ENCODE results near the gene ANKRD53. TPM values are rescaled to one million over a fixed set of nuclear protein-coding genes. Genes with fewer than 3 reads are reported as not detected.
A peak's percentile ranks its signal among the peaks of the same experiment; 100 is the strongest.
"Not testable (repeated sequence)": the region's sequence is repeated elsewhere in the genome, so short reads cannot be mapped to it uniquely, and the experiment has no call there.

The ANKRD53 gene
- total RNA-seq, 2 donors from 2014 or later, result 0.58 TPM; not detected in 1

DNA sequence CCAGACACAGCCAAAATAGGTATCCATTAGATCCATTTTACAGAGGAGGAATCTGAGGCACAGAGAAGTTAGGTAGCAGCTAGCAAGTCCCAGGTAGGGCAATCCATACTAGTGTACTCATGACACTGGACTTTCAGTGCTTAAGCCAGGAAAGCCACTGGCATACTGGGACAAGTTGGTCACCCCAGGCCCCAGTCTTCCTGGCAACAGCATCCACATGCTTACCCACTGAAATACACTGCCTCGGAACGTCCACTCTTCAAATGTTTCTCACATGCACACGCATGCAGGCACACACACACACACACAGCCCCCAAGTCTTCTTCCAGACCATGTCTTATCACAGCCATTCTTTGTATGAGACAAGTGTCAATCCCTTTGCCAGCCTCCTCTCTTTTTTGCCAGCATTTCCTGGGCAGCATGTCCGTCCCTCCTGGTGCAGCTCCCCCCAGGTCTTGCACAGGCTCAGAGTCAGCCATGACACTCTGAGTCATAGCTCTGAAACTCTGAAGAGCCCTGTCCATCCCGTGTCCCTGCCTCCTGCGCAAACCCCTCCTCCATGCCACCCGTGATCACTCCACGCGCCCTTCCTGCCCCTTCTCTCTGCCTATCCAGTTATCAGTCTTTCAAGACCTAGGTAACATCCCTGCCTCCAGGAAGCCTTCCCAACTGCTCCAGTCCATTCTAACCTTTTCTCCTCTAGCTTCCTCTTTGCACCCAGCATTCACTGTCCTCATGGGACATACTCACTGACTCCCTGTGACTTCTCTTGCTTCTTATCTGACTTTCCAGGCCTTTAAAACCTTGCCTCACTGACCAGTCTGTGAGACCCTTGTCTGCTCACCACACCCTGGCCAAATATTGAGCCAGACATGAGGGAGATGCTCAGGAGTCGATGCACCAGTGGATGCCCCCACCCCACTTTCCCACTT lies 27.1 kb downstream of the ANKRD53 start:
- H3K9me3 Mint-ChIP-seq, result no peaks in the 10 kb centered on the region
- ATAC-seq (replicated peaks in 1 of 2) (no peak), DNase-seq (no peak)
- no peak overlapping the region for H3K27ac Mint-ChIP-seq
- no peaks in the 10 kb centered on the region for H3K36me3 Mint-ChIP-seq (ENCODE audit: insufficient read depth in 2 of 2)
- H3K4me3 Mint-ChIP-seq, result no peak overlapping the region
- peaks cover 7% of the 10 kb centered on the region for H3K4me1 Mint-ChIP-seq (ENCODE audit: low read depth)
- peaks cover 8% of the 10 kb centered on the region for H3K27me3 Mint-ChIP-seq (ENCODE audit: low read depth)

DNA sequence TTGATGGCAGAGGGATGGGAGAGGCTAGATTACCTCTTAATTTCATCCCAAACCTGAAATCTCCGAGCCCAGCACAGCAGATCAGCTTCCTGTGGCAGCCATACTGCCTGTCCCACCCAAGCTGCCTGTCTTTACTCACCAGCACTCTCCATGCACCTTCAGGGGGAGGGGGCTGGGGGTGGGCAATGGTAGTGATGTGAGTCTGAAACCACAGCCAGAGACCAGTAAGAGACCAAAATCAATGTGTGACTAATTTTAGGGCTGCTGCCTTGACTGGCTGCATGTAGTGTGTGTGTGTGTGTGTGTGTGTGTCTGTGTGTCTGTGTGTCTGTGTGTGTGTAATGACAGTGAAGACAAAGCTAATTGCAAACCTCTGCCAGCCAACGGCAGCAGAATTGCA lies 27.9 kb downstream of the ANKRD53 start:
- H3K4me1 Mint-ChIP-seq (ENCODE audit: low read depth), result no peaks in the 10 kb centered on the region
- no peaks in the 10 kb centered on the region for H3K36me3 Mint-ChIP-seq (ENCODE audit: insufficient read depth in 2 of 2)
- peaks cover 10% of the 10 kb centered on the region for H3K27me3 Mint-ChIP-seq (ENCODE audit: low read depth)
- ATAC-seq (replicated peaks in 1 of 2) (peak; percentile 57 to 68), DNase-seq (no peak)
- no peak overlapping the region for H3K4me3 Mint-ChIP-seq
- H3K27ac Mint-ChIP-seq, result no peak overlapping the region
- H3K9me3 Mint-ChIP-seq, result no peaks in the 10 kb centered on the region

DNA sequence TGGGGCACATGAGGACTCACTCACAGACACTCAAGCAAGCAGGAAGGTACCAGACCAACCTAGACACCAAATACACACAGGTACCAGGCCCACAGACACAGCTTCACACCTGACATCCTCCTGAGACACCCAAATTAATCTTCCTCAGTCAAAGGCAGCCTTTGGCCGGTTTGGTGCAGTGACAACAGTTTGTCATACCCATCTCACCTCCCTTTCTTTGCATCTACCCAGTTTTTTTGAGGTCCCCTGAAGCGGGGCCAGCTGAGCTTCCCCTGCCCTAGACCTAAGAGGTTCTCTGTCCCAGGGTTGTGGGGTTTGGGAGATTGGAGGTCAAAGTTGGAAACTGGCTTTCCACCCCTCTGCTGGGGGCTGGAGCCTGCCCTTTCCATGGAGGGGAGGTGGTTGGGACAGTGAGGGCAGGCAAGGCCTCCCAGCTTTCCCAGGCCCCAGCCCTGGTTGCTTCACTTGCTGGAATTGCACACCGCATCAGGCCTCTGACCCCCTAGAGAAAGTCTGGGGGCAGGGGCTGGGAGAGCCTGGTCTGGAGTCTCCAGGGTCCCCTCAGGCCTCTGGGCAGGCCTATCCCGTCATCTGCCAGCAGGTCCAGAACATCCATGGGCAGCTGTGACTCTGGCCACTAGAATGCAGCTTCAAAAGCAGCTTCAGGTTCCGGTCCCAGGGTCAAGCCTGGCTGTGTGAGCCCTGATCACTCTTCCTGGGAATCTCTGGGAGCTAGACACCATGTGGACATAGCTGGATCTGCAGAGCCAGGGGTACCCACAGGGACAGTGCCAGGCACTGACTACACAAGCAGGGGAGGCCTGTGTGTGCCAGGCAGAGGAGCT lies 28.7 kb downstream of the ANKRD53 start:
- no peaks in the 10 kb centered on the region for H3K4me1 Mint-ChIP-seq (ENCODE audit: low read depth)
- H3K36me3 Mint-ChIP-seq (ENCODE audit: insufficient read depth in 2 of 2), result no peaks in the 10 kb centered on the region
- no peak overlapping the region for H3K4me3 Mint-ChIP-seq
- H3K27ac Mint-ChIP-seq, result no peak overlapping the region
- no peaks in the 10 kb centered on the region for H3K9me3 Mint-ChIP-seq
- ATAC-seq (replicated peaks in 1 of 2), result no peak
- peaks cover 18% of the 10 kb centered on the region for H3K27me3 Mint-ChIP-seq (ENCODE audit: low read depth)
- no peak for DNase-seq

DNA sequence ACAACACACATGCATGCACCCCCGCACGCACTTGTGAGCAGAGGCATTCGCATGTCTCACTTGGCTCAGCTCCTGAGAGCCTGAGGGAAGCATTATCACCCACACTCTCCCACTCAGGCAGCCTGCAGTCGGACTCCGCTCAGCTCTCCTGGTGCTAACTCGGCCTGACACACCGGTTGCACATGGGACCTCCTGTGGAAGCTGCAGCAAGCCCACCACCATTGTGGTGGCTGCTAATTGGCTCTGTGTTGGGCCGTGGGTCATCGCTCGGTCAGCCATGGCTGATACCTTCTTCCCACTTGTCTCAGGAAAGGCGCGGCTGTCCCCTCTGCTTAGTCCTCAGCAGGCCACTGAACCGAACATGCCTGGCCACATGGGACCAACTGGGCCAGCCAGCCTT lies 29.9 kb downstream of the ANKRD53 start:
- Mint-ChIP-seq H3K9me3 (no peaks in the 10 kb centered on the region), H3K27me3 (ENCODE audit: low read depth) (peaks cover 18% of the 10 kb centered on the region), H3K4me3 (no peak overlapping the region), H3K27ac (no peak overlapping the region), H3K4me1 (ENCODE audit: low read depth) (no peaks in the 10 kb centered on the region), H3K36me3 (ENCODE audit: insufficient read depth in 2 of 2) (no peaks in the 10 kb centered on the region)
- no peak for ATAC-seq (replicated peaks in 1 of 2)
- DNase-seq, result no peak

DNA sequence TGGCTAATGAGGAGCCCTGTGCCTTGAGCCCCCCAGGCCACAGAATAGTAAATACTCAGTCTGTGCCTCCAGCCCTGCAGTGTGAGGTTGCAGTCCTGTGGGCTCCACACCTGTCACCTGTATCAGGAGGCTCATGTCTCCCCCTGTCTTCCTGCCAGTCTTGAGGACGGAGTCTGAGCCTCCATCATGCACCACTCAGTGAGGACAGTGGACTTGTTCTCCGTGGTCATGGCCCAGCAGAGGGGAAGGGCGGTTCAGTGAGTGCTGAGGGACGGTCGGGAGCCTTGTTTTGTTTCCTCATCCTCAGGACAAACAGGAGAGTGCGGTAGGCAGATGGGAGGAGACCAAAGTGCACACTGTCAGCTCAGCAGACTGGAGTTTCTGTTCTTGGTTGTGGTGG lies 33.4 kb downstream of the ANKRD53 start:
- H3K27me3 Mint-ChIP-seq (ENCODE audit: low read depth), result peaks cover 18% of the 10 kb centered on the region
- H3K4me1 Mint-ChIP-seq (ENCODE audit: low read depth); ATAC-seq (replicated peaks in 1 of 2); H3K4me3 Mint-ChIP-seq; DNase-seq; H3K27ac Mint-ChIP-seq; H3K36me3 Mint-ChIP-seq (ENCODE audit: insufficient read depth in 2 of 2); H3K9me3 Mint-ChIP-seq: not testable (repeated sequence)

DNA sequence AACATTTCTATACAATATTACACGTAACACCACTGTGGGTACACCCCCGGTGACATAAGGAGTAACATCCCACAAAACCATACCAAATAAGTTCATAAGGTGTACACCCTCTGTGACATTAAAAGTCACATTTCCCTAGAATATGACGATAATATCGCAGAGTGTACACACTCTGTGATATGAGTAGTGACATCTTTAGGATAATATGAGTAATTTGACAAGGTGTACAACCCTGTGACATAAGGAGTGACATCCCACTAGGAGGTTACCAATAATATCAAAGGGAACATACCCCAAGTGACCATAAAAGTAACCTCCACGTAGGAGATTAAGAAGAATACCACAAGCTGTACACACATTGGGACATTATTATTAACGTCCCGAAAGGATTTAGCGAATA lies 40.2 kb downstream of the ANKRD53 start:
- H3K27me3 Mint-ChIP-seq (ENCODE audit: low read depth), result no peaks in the 10 kb centered on the region
- no peaks in the 10 kb centered on the region for H3K36me3 Mint-ChIP-seq (ENCODE audit: insufficient read depth in 2 of 2)
- peak in 1 of 2 donors; percentile 31 for ATAC-seq (replicated peaks in 1 of 2)
- no peaks in the 10 kb centered on the region for H3K9me3 Mint-ChIP-seq
- H3K27ac Mint-ChIP-seq, result no peak overlapping the region
- H3K4me1 Mint-ChIP-seq (ENCODE audit: low read depth), result peaks cover 7% of the 10 kb centered on the region
- H3K4me3 Mint-ChIP-seq, result no peak overlapping the region
- no peak for DNase-seq

DNA sequence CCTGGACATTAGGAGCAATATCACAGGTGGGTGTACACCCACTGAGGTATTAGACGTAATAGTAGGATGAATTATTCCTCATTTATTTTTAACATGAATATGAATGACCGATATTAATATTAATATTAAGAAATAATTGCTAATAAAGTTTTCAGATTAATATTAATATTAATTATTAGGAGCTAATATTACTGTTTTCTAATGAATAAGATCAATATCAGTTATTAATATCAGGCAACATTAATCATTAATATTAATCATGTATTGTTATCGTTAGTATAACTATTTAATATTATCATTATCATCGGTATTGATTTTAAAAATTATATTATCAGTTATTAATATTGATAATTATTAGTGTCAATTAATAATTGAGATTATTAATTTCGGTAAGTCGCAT lies 41.6 kb downstream of the ANKRD53 start:
- not testable (repeated sequence) for H3K27me3 Mint-ChIP-seq (ENCODE audit: low read depth); H3K36me3 Mint-ChIP-seq (ENCODE audit: insufficient read depth in 2 of 2); H3K9me3 Mint-ChIP-seq; H3K27ac Mint-ChIP-seq; ATAC-seq (replicated peaks in 1 of 2); DNase-seq; H3K4me3 Mint-ChIP-seq
- H3K4me1 Mint-ChIP-seq (ENCODE audit: low read depth), result peaks cover 11% of the 10 kb centered on the region

DNA sequence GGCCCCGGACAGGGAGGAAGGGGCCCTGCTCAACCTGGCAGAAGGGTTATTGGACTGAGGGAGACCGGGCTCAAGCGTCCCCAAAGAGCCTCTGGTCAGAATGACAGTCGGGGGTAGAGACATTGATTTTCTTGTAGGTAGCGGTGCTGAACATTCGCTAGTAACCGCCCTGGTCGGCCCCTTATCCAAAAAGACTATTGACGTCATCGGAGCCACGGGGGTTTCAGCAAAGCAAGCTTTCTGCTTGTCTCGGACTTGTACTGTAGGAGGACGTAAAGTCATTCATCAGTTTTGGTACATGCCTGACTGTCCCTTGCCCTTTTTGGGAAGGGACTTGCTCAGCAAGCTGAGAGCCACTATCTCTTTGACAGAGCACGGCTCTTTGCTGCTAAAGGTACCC lies 43.0 kb downstream of the ANKRD53 start:
- not testable (repeated sequence) for DNase-seq; H3K36me3 Mint-ChIP-seq (ENCODE audit: insufficient read depth in 2 of 2); H3K9me3 Mint-ChIP-seq; H3K27ac Mint-ChIP-seq; ATAC-seq (replicated peaks in 1 of 2); H3K4me3 Mint-ChIP-seq; H3K27me3 Mint-ChIP-seq (ENCODE audit: low read depth)
- H3K4me1 Mint-ChIP-seq (ENCODE audit: low read depth), result peaks cover 11% of the 10 kb centered on the region

DNA sequence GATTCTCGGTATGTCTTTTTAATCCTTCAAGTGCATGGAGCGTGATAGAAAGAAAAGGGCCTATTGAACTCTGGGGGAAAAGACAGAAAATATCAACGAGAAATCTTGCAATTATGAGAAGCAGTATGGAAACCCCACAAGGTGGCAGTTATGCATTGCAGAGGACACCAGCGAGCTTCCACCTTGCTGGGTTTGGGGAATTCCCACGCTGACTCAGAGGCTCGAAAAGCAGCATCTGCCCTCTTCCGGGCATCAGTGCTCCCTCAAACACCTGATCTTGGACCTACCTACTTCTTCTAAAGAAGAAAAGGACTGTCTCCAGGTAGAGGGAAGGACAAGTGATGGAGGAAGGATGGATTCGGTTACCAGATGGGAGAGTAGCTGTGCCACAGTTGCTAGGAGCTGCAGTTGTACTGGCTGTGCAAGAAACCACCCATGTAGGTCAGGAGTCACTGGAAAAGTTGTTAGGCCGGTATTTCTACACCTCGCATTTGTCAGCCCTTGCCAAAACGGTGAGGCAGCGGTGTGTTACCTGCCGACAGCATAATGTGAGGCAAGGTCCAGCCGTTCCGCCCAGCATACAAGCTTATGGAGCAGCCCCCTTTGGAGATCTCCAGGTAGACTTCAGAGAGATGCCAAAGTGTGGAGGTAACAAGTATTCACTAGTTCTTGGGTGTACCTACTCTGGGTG lies 45.3 kb downstream of the ANKRD53 start:
- H3K36me3 Mint-ChIP-seq (ENCODE audit: insufficient read depth in 2 of 2); H3K27me3 Mint-ChIP-seq (ENCODE audit: low read depth); ATAC-seq (replicated peaks in 1 of 2); H3K9me3 Mint-ChIP-seq: not testable (repeated sequence)
- peak; percentile 73 to 82 for DNase-seq
- peaks cover 11% of the 10 kb centered on the region for H3K4me1 Mint-ChIP-seq (ENCODE audit: low read depth)
- H3K4me3 Mint-ChIP-seq, result peak overlapping the region in 1 of 2 donors; percentile 47
- H3K27ac Mint-ChIP-seq, result peak overlapping the region; percentile 37

Other genes with a start within 250 kb of the ANKRD53 start
- 10 to 100 TPM; 24.3 to 31.6 TPM for gene ADD2, start 210.4 kb upstream of the ANKRD53 start, total RNA-seq
- gene FIGLA, start 188.0 kb upstream of the ANKRD53 start, total RNA-seq, result under 1 TPM in 1 of 2 donors, not detected in 1; 0.35 TPM
- gene CLEC4F, start 158.0 kb upstream of the ANKRD53 start, total RNA-seq, result not detected
- not detected for gene CD207, start 142.8 kb upstream of the ANKRD53 start, total RNA-seq
- not detected for gene VAX2, start 78.1 kb upstream of the ANKRD53 start, total RNA-seq
- gene ATP6V1B1, start 42.7 kb upstream of the ANKRD53 start, total RNA-seq, result not detected
- gene TEX261, start 16.2 kb downstream of the ANKRD53 start, total RNA-seq, result 10 to 100 TPM; 45.9 to 66.6 TPM
- 10 to 100 TPM; 51.3 to 53.8 TPM for gene NAGK, start 90.0 kb downstream of the ANKRD53 start, total RNA-seq
- gene MCEE, start 151.6 kb downstream of the ANKRD53 start, total RNA-seq, result 10 to 100 TPM; 20.8 to 31.8 TPM
- 10 to 100 TPM; 35.0 to 35.8 TPM for gene MPHOSPH10, start 152.0 kb downstream of the ANKRD53 start, total RNA-seq
- 1 to 10 TPM; 3.1 to 5.3 TPM for gene PAIP2B, start 248.5 kb downstream of the ANKRD53 start, total RNA-seq

All from activated T-cell treated with anti-CD3 and anti-CD28 coated beads, Interleukin-2, amount 50 U/mL, for 72 hours (primary cell).